GM12878 (cell line): ENCODE data around the gene KCNH6. TPM values are rescaled to one million over a fixed set of nuclear protein-coding genes. Genes with fewer than 3 reads are reported as not detected.

Source experiments
- ASH2L ChIP-seq: fragments of 300-600, 200-600 bp; sonication (generic); IDR thresholded peaks from 2 replicates; pipeline ENCODE4 v1.6.1; 2017; ENCODE audit warnings: low read depth, mild to moderate bottlenecking, borderline replicate concordance
- EGR1 ChIP-seq, 2 experiments: IDR thresholded peaks; 1 replicate in 1 of 2; 2 replicates in 1 of 2; pipeline ENCODE4 v1.6.1; 2011 to 2012; ENCODE audit warnings: low read depth in 2 of 2, low read length in 2 of 2, borderline replicate concordance in 1 of 2, mild to moderate bottlenecking in 1 of 2, moderate library complexity in 1 of 2
- NFXL1 ChIP-seq: fragments of 450-650 bp; IDR thresholded peaks from 2 replicates; pipeline ENCODE4 v1.6.1; 2017; ENCODE audit warnings: antibody characterized with exemption, mild to moderate bottlenecking, borderline replicate concordance
- POLR2AphosphoS5 ChIP-seq: IDR thresholded peaks from 2 replicates; pipeline ENCODE4 v1.6.1; 2011; ENCODE audit warnings: mild to moderate bottlenecking, low read length, inconsistent platforms
- polyA plus RNA-seq, 11 experiments: library from polyadenylated mRNA; depleted of rRNA in 4 of 11; unstranded in 6 of 11; stranded (reverse) in 5 of 11; fragments of >200 nt; fragmentation: Nextera tagmentation in 4 of 11; fragmentation: Illumina TruSeq in 1 of 11; extraction: Ambion mirVana in 4 of 11; extraction: Trizol in 1 of 11; gene quantifications; 1 replicate in 1 of 11; 2 replicates in 10 of 11; pipeline versions ENCODE4 v1.2.1 to v1.2.3, GENCODE V29; 2011 to 2016; ENCODE audit warnings: inconsistent platforms in 2 of 11, missing spikeins in 2 of 11, low read depth in 1 of 11
- total RNA-seq, 4 experiments: library from RNA; depleted of rRNA in 3 of 4; stranded (reverse); fragments of >200 nt in 3 of 4; fragmentation: Illumina TruSeq in 1 of 4; extraction: Trizol in 1 of 4; gene quantifications; 2 replicates each; pipeline versions ENCODE4 v1.2.1 to v1.2.3, GENCODE V29; 2013 to 2021
- TF ChIP-seq, protein P1 (sequence below): fragments of 450-650 bp; IDR thresholded peaks from 2 replicates; pipeline ENCODE4 v1.6.1; 2017; ENCODE audit warnings: low read depth, mild to moderate bottlenecking, moderate library complexity
- TF ChIP-seq, protein P2 (sequence below): fragments of 450-650 bp; IDR thresholded peaks from 2 replicates; pipeline ENCODE4 v1.6.1; 2016; ENCODE audit warnings: mild to moderate bottlenecking
- TF ChIP-seq, protein P3 (sequence below): fragments of 450-650 bp; formaldehyde crosslinking; IDR thresholded peaks from 2 replicates; pipeline ENCODE4 v1.4.0; 2020; ENCODE audit warnings: mild to moderate bottlenecking, moderate library complexity

Gene KCNH6
- total and polyA plus RNA-seq, 10 of the 15 experiments (the other 5 are each of a cell fraction or from before 2014, with no cell fraction given) = not detected

DNA sequence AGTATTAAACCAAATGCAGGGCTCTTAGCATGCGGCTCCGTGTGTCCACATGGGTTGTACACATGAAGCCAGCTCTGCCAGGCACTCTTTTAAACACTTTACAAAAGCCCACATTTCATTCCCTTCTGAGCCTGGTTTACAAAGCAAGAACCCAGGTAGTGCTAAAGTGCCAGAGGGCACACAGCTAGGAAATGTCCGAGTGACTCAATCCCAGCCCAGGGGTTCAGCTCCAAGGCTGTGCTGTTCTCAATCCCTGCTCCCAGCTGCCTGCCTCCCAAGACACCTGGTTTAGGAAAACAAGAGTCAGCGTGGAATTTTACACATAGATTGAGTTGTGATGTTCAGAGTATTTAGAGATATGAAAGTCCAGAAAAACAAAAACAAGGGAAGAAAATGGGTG lies 13.8 kb downstream of the KCNH6 start (continued):
- TF ChIP-seq, protein P1, sequence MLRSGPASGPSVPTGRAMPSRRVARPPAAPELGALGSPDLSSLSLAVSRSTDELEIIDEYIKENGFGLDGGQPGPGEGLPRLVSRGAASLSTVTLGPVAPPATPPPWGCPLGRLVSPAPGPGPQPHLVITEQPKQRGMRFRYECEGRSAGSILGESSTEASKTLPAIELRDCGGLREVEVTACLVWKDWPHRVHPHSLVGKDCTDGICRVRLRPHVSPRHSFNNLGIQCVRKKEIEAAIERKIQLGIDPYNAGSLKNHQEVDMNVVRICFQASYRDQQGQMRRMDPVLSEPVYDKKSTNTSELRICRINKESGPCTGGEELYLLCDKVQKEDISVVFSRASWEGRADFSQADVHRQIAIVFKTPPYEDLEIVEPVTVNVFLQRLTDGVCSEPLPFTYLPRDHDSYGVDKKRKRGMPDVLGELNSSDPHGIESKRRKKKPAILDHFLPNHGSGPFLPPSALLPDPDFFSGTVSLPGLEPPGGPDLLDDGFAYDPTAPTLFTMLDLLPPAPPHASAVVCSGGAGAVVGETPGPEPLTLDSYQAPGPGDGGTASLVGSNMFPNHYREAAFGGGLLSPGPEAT = no peak
- TF ChIP-seq, protein P2, sequence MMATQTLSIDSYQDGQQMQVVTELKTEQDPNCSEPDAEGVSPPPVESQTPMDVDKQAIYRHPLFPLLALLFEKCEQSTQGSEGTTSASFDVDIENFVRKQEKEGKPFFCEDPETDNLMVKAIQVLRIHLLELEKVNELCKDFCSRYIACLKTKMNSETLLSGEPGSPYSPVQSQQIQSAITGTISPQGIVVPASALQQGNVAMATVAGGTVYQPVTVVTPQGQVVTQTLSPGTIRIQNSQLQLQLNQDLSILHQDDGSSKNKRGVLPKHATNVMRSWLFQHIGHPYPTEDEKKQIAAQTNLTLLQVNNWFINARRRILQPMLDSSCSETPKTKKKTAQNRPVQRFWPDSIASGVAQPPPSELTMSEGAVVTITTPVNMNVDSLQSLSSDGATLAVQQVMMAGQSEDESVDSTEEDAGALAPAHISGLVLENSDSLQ = no peak
- no peak for TF ChIP-seq POLR2AphosphoS5
- TF ChIP-seq ASH2L = no peak
- TF ChIP-seq EGR1 (IDR thresholded peaks at IDR 0.05; ENCODE audit: borderline replicate concordance in 1 of 2, low read depth in 2 of 2, low read length in 2 of 2) = no peak
- TF ChIP-seq, protein P3, sequence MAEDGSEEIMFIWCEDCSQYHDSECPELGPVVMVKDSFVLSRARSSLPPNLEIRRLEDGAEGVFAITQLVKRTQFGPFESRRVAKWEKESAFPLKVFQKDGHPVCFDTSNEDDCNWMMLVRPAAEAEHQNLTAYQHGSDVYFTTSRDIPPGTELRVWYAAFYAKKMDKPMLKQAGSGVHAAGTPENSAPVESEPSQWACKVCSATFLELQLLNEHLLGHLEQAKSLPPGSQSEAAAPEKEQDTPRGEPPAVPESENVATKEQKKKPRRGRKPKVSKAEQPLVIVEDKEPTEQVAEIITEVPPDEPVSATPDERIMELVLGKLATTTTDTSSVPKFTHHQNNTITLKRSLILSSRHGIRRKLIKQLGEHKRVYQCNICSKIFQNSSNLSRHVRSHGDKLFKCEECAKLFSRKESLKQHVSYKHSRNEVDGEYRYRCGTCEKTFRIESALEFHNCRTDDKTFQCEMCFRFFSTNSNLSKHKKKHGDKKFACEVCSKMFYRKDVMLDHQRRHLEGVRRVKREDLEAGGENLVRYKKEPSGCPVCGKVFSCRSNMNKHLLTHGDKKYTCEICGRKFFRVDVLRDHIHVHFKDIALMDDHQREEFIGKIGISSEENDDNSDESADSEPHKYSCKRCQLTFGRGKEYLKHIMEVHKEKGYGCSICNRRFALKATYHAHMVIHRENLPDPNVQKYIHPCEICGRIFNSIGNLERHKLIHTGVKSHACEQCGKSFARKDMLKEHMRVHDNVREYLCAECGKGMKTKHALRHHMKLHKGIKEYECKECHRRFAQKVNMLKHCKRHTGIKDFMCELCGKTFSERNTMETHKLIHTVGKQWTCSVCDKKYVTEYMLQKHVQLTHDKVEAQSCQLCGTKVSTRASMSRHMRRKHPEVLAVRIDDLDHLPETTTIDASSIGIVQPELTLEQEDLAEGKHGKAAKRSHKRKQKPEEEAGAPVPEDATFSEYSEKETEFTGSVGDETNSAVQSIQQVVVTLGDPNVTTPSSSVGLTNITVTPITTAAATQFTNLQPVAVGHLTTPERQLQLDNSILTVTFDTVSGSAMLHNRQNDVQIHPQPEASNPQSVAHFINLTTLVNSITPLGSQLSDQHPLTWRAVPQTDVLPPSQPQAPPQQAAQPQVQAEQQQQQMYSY (CRISPR knock-in tag) = no peak
- no peak for TF ChIP-seq NFXL1
